DND-41 (cell line): Measurements from ENCODE around the gene CSF3R.

Experiments
- ATAC-seq: fragments of 200-7000 bp; cut with Tn5 transposase; 3 replicates; pipeline ENCODE4 v1.9.1; 2021; ENCODE audit warnings: low read depth; ENCODE audit not compliant: insufficient read depth
- DNase-seq: peaks from one replicate; pipeline ENCODE4 v3.0.0-alpha.2; 2020
- H2AFZ ChIP-seq: 2 replicates; pipeline ENCODE4 v1.6.0; 2012; ENCODE audit warnings: low read depth, low read length
- H3K27ac ChIP-seq: 2 replicates; pipeline ENCODE4 v1.5.1; 2012; ENCODE audit warnings: low read length, inconsistent platforms
- H3K27me3 ChIP-seq: fragments of 200-600 bp; sonication (generic); 2 replicates; pipeline ENCODE4 v1.6.0; 2012; ENCODE audit warnings: low read length, mild to moderate bottlenecking, inconsistent platforms; ENCODE audit not compliant: insufficient read depth, poor library complexity
- H3K36me3 ChIP-seq: 2 replicates; pipeline ENCODE4 v1.5.1; 2012; ENCODE audit warnings: low read length, inconsistent platforms; ENCODE audit not compliant: insufficient read depth
- H3K4me1 ChIP-seq: 2 replicates; pipeline ENCODE4 v1.5.1; 2012; ENCODE audit warnings: mild to moderate bottlenecking, low read length; ENCODE audit not compliant: insufficient read depth
- H3K4me2 ChIP-seq: 2 replicates; pipeline ENCODE4 v1.6.0; 2012; ENCODE audit warnings: mild to moderate bottlenecking, moderate library complexity, low read length, inconsistent platforms; ENCODE audit not compliant: insufficient read depth
- H3K4me3 ChIP-seq, 2 experiments: fragments of 200-600 bp in 1 of 2; shearing (Covaris generic) in 1 of 2; 2 replicates each; pipeline ENCODE4 v1.5.1; 2012 to 2016; ENCODE audit warnings: inconsistent platforms in 2 of 2, low read length in 2 of 2, mild to moderate bottlenecking in 2 of 2, low read depth in 1 of 2, moderate library complexity in 1 of 2
- H3K79me2 ChIP-seq: 2 replicates; pipeline ENCODE4 v1.6.0; 2012; ENCODE audit warnings: low read length, inconsistent platforms; ENCODE audit not compliant: insufficient read depth
- H3K9ac ChIP-seq: 2 replicates; pipeline ENCODE4 v1.6.0; 2012; ENCODE audit warnings: low read depth, mild to moderate bottlenecking, inconsistent platforms, low read length, moderate library complexity
- H3K9me3 ChIP-seq: 2 replicates; pipeline ENCODE4 v1.5.1; 2012; ENCODE audit warnings: low read length, moderate library complexity, mild to moderate bottlenecking, inconsistent platforms; ENCODE audit not compliant: insufficient read depth, severe bottlenecking
- H4K20me1 ChIP-seq: 2 replicates; pipeline ENCODE4 v1.6.0; 2012; ENCODE audit warnings: low read length; ENCODE audit not compliant: insufficient read depth
- CTCF ChIP-seq: IDR thresholded peaks from 2 replicates; pipeline ENCODE4 v1.5.1; 2012; ENCODE audit warnings: borderline replicate concordance, low read length, moderate library complexity, mild to moderate bottlenecking; ENCODE audit not compliant: poor library complexity, severe bottlenecking; ENCODE audit errors: extremely low read depth
- EZH2 ChIP-seq: IDR thresholded peaks from 3 replicates; pipeline ENCODE4 v1.6.1; 2012; ENCODE audit warnings: borderline replicate concordance, low read depth, mild to moderate bottlenecking, moderate library complexity, low read length, inconsistent platforms; ENCODE audit not compliant: severe bottlenecking

Gene CSF3R

GRCh38 chr1:36482724-36483388 lies at the start of gene CSF3R:
Gene CSF3R, minus strand, starts transcription at chr1:36482913. Its CDS starts 3,417 bp downstream, at chr1:36479496.
- TF ChIP-seq EZH2 = no peak
- TF ChIP-seq CTCF = no peak
- no peaks in the 10 kb centered on the region for H3K79me2 ChIP-seq
- DNase-seq = no peak
- H3K27ac ChIP-seq = no peak within 1 kb of the TSS
- H3K27me3 ChIP-seq = peaks cover 4% of the 10 kb centered on the region
- ATAC-seq = no peak
- no peaks in the 10 kb centered on the region for H3K4me1 ChIP-seq
- H3K36me3 ChIP-seq = no peaks in the 10 kb centered on the region
- no peaks in the 10 kb centered on the region for H4K20me1 ChIP-seq
- H3K9me3 ChIP-seq = no peaks in the 10 kb centered on the region
- H3K9ac ChIP-seq = no peak within 1 kb of the TSS
- H3K4me3 ChIP-seq = no peak within 1 kb of the TSS
- H2AFZ ChIP-seq = no peak within 1 kb of the TSS
- no peak within 1 kb of the TSS for H3K4me2 ChIP-seq

- no peak overlapping the region for H3K4me2 ChIP-seq
- no peak overlapping the region for H3K4me3 ChIP-seq
- H3K9ac ChIP-seq = no peak overlapping the region
- DNase-seq (no peak), ATAC-seq (no peak)
- no peaks in the 10 kb centered on the region for H4K20me1 ChIP-seq
- no peak for TF ChIP-seq EZH2
- no peak for TF ChIP-seq CTCF
- H2AFZ ChIP-seq = no peak overlapping the region
- H3K4me1 ChIP-seq = no peaks in the 10 kb centered on the region
- no peaks in the 10 kb centered on the region for H3K79me2 ChIP-seq
- no peak overlapping the region for H3K27ac ChIP-seq
- no peaks in the 10 kb centered on the region for H3K36me3 ChIP-seq
- no peaks in the 10 kb centered on the region for H3K9me3 ChIP-seq
- peaks cover 4% of the 10 kb centered on the region for H3K27me3 ChIP-seq
These were observed 49.1 kb upstream of the CSF3R start for GRCh38 chr1:36531833-36532232.

GRCh38 chr1:36530791-36531190 lies 48.1 kb upstream of the CSF3R start:
- no peaks in the 10 kb centered on the region for H4K20me1 ChIP-seq
- no peaks in the 10 kb centered on the region for H3K36me3 ChIP-seq
- no peaks in the 10 kb centered on the region for H3K9me3 ChIP-seq
- H3K4me3 ChIP-seq = no peak overlapping the region
- no peaks in the 10 kb centered on the region for H3K79me2 ChIP-seq
- no peak overlapping the region for H3K4me2 ChIP-seq
- no peaks in the 10 kb centered on the region for H3K4me1 ChIP-seq
- peaks cover 4% of the 10 kb centered on the region for H3K27me3 ChIP-seq
- no peak overlapping the region for H2AFZ ChIP-seq
- DNase-seq = no peak
- no peak overlapping the region for H3K27ac ChIP-seq
- no peak for TF ChIP-seq EZH2
- ATAC-seq = no peak
- H3K9ac ChIP-seq = no peak overlapping the region

GRCh38 chr1:36530261-36530660 lies 47.5 kb upstream of the CSF3R start:
- Histone ChIP-seq H3K4me3 (no peak overlapping the region), H3K27me3 (peaks cover 4% of the 10 kb centered on the region), H4K20me1 (no peaks in the 10 kb centered on the region), H3K36me3 (no peaks in the 10 kb centered on the region), H2AFZ (no peak overlapping the region), H3K9ac (no peak overlapping the region), H3K4me2 (no peak overlapping the region), H3K79me2 (no peaks in the 10 kb centered on the region), H3K27ac (no peak overlapping the region), H3K4me1 (no peaks in the 10 kb centered on the region), H3K9me3 (no peaks in the 10 kb centered on the region)
- TF ChIP-seq CTCF = no peak
- TF ChIP-seq EZH2 = no peak
- DNase-seq = no peak
- ATAC-seq = no peak
